Trophoblast cell (in vitro differentiated cells and primary cell): ENCODE data around the gene TFF2.
A peak's percentile ranks its signal among the peaks of the same experiment; 100 is the strongest.

Experiments used
- DNase-seq, 2 donors: peaks; one replicate each; pipeline ENCODE4 v3.0.0-alpha.2; 2016
- H2AFZ ChIP-seq: 2 replicates; pipeline ENCODE4 v1.6.1; 2013; ENCODE audit warnings: low read length, moderate library complexity, mild to moderate bottlenecking; ENCODE audit not compliant: insufficient read depth, poor library complexity
- H2AK5ac ChIP-seq: 2 replicates; pipeline ENCODE4 v1.6.1; 2013; ENCODE audit warnings: mild to moderate bottlenecking, low read length
- H2BK120ac ChIP-seq: 2 replicates; pipeline ENCODE4 v1.6.1; 2013; ENCODE audit warnings: low read length, mild to moderate bottlenecking, moderate library complexity; ENCODE audit not compliant: insufficient read depth, poor library complexity
- H2BK12ac ChIP-seq: 2 replicates; pipeline ENCODE4 v1.6.1; 2013; ENCODE audit warnings: mild to moderate bottlenecking, low read length, moderate library complexity
- H2BK5ac ChIP-seq: 2 replicates; pipeline ENCODE4 v1.6.1; 2013; ENCODE audit warnings: low read length, low read depth, moderate library complexity, mild to moderate bottlenecking; ENCODE audit not compliant: poor library complexity
- H3K14ac ChIP-seq: 2 replicates; pipeline ENCODE4 v1.6.1; 2013; ENCODE audit warnings: mild to moderate bottlenecking, low read length
- H3K18ac ChIP-seq: 2 replicates; pipeline ENCODE4 v1.6.1; 2013; ENCODE audit warnings: mild to moderate bottlenecking, low read length
- H3K23ac ChIP-seq: 2 replicates; pipeline ENCODE4 v1.6.1; 2013; ENCODE audit warnings: low read length
- H3K27ac ChIP-seq: 2 replicates; pipeline ENCODE4 v1.5.1; 2013; ENCODE audit warnings: low read depth, mild to moderate bottlenecking, inconsistent platforms, low read length, moderate library complexity
- H3K27me3 ChIP-seq: 2 replicates; pipeline ENCODE4 v1.6.1; 2013; ENCODE audit warnings: inconsistent platforms, mild to moderate bottlenecking, low read length, moderate library complexity; ENCODE audit not compliant: insufficient read depth
- H3K36me3 ChIP-seq, 2 experiments: 1 replicate in 1 of 2; 2 replicates in 1 of 2; pipeline ENCODE4 v1.6.1; 2013; ENCODE audit warnings: low read length in 2 of 2, mild to moderate bottlenecking in 2 of 2, moderate library complexity in 1 of 2; ENCODE audit not compliant: insufficient read depth in 2 of 2, control insufficient read depth in 1 of 2
- H3K4ac ChIP-seq: 2 replicates; pipeline ENCODE4 v1.6.1; 2013; ENCODE audit warnings: low read depth, mild to moderate bottlenecking, low read length, moderate library complexity
- H3K4me1 ChIP-seq, 2 experiments: 1 replicate in 1 of 2; 2 replicates in 1 of 2; pipeline ENCODE4 v1.6.1; 2013; ENCODE audit warnings: low read length in 2 of 2, mild to moderate bottlenecking in 2 of 2, moderate library complexity in 1 of 2; ENCODE audit not compliant: insufficient read depth in 2 of 2, control insufficient read depth in 1 of 2
- H3K4me2 ChIP-seq: 2 replicates; pipeline ENCODE4 v1.6.1; 2013; ENCODE audit warnings: inconsistent platforms, mild to moderate bottlenecking, low read length, moderate library complexity
- H3K4me3 ChIP-seq: 2 replicates; pipeline ENCODE4 v1.5.1; 2013; ENCODE audit warnings: mild to moderate bottlenecking, low read depth, low read length, inconsistent platforms
- H3K79me1 ChIP-seq: one replicate; pipeline ENCODE4 v1.6.1; 2013; ENCODE audit warnings: low read length
- H3K79me2 ChIP-seq: 2 replicates; pipeline ENCODE4 v1.6.1; 2013; ENCODE audit warnings: low read length, mild to moderate bottlenecking; ENCODE audit not compliant: control insufficient read depth, insufficient read depth, poor library complexity
- H3K9ac ChIP-seq: 2 replicates; pipeline ENCODE4 v1.6.1; 2013; ENCODE audit warnings: mild to moderate bottlenecking, low read length
- H3K9me3 ChIP-seq: 2 replicates; pipeline ENCODE4 v1.6.1; 2013; ENCODE audit warnings: low read depth, mild to moderate bottlenecking, control low read depth, inconsistent platforms, low read length; ENCODE audit not compliant: insufficient read depth
- H4K12ac ChIP-seq: 2 replicates; pipeline ENCODE4 v1.6.1; 2013; ENCODE audit warnings: low read depth, mild to moderate bottlenecking, low read length, moderate library complexity
- H4K8ac ChIP-seq: 2 replicates; pipeline ENCODE4 v1.6.1; 2013; ENCODE audit warnings: low read depth, mild to moderate bottlenecking, low read length, moderate library complexity
- H4K91ac ChIP-seq: one replicate; pipeline ENCODE4 v1.6.1; 2013; ENCODE audit warnings: low read depth, mild to moderate bottlenecking, low read length, moderate library complexity
- whole genome bisulfite sequencing: extraction: QIAGEN DNeasy Blood & Tissue Kit; methylation state at CpG from one replicate; pipeline ENCODE4 v1.1.7; 2013; ENCODE audit warnings: missing lambda C conversion rate; ENCODE audit not compliant: insufficient read length, insufficient coverage; ENCODE audit errors: extremely low coverage; 5-methylcytosine and 5-hydroxymethylcytosine counted together

The TFF2 gene

GRCh38 chr21:42309753-42310213 lies 41.0 kb downstream of the TFF2 start:
- Histone ChIP-seq H3K4ac (no peak overlapping the region), H3K4me1 (no peaks in the 10 kb centered on the region), H3K23ac (no peak overlapping the region), H2BK5ac (no peak overlapping the region), H3K27ac (no peak overlapping the region), H3K9ac (no peak overlapping the region), H4K91ac (no peak overlapping the region), H2AFZ (peak overlapping the region; percentile 50), H3K14ac (no peak overlapping the region), H2BK120ac (no peak overlapping the region), H2AK5ac (no peak overlapping the region), H3K4me3 (no peak overlapping the region), H3K79me2 (no peaks in the 10 kb centered on the region), H3K36me3 (no peaks in the 10 kb centered on the region), H4K8ac (no peak overlapping the region), H2BK12ac (no peak overlapping the region), H3K18ac (no peak overlapping the region), H3K9me3 (peaks cover 4% of the 10 kb centered on the region), H3K4me2 (peak overlapping the region; percentile 15), H4K12ac (no peak overlapping the region), H3K79me1 (no peaks in the 10 kb centered on the region), H3K27me3 (no peaks in the 10 kb centered on the region)
- no CpG with 5 or more reads among the region's 22 CpGs for whole genome bisulfite sequencing
- DNase-seq: peak in 1 of 2 donors; percentile 64

GRCh38 chr21:42308914-42309752 lies 41.7 kb downstream of the TFF2 start:
- no peak overlapping the region for H3K23ac ChIP-seq
- no CpG with 5 or more reads among the region's 23 CpGs for WGBS
- peaks cover 4% of the 10 kb centered on the region for H3K9me3 ChIP-seq
- H2BK12ac ChIP-seq: no peak overlapping the region
- no peaks in the 10 kb centered on the region for H3K79me1 ChIP-seq
- H2BK120ac ChIP-seq: no peak overlapping the region
- no peak overlapping the region for H4K8ac ChIP-seq
- H2AFZ ChIP-seq: no peak overlapping the region
- no peak overlapping the region for H3K4me3 ChIP-seq
- H3K4me2 ChIP-seq: no peak overlapping the region
- H4K91ac ChIP-seq: no peak overlapping the region
- no peak overlapping the region for H3K27ac ChIP-seq
- peak in 1 of 2 donors; percentile 21 for DNase-seq
- H3K4me1 ChIP-seq: no peaks in the 10 kb centered on the region
- H3K14ac ChIP-seq: no peak overlapping the region
- no peak overlapping the region for H4K12ac ChIP-seq
- H3K9ac ChIP-seq: no peak overlapping the region
- H2AK5ac ChIP-seq: no peak overlapping the region
- no peak overlapping the region for H3K18ac ChIP-seq
- H3K79me2 ChIP-seq: no peaks in the 10 kb centered on the region
- no peaks in the 10 kb centered on the region for H3K27me3 ChIP-seq
- H2BK5ac ChIP-seq: no peak overlapping the region
- no peak overlapping the region for H3K4ac ChIP-seq
- H3K36me3 ChIP-seq: no peaks in the 10 kb centered on the region

- H2BK120ac ChIP-seq: no peak overlapping the region
Observed at GRCh38 chr21:42308161-42308913, 42.5 kb downstream of the TFF2 start.

GRCh38 chr21:42307106-42307505 lies 43.7 kb downstream of the TFF2 start:
- no peak overlapping the region for H3K4ac ChIP-seq
- H2BK5ac ChIP-seq: no peak overlapping the region
- no peaks in the 10 kb centered on the region for H3K4me1 ChIP-seq
- no peak overlapping the region for H2BK120ac ChIP-seq
- H3K4me3 ChIP-seq: no peak overlapping the region
- H2AFZ ChIP-seq: no peak overlapping the region
- H2AK5ac ChIP-seq: no peak overlapping the region
- DNase-seq: no peak
- H3K4me2 ChIP-seq: no peak overlapping the region
- no peaks in the 10 kb centered on the region for H3K79me2 ChIP-seq
- no peak overlapping the region for H4K8ac ChIP-seq
- peaks cover 4% of the 10 kb centered on the region for H3K9me3 ChIP-seq
- no peak overlapping the region for H3K23ac ChIP-seq
- no peak overlapping the region for H3K14ac ChIP-seq
- H3K36me3 ChIP-seq: no peaks in the 10 kb centered on the region
- no peak overlapping the region for H4K91ac ChIP-seq
- H3K79me1 ChIP-seq: no peaks in the 10 kb centered on the region
- H3K27ac ChIP-seq: no peak overlapping the region
- no peak overlapping the region for H4K12ac ChIP-seq
- no peaks in the 10 kb centered on the region for H3K27me3 ChIP-seq
- no peak overlapping the region for H2BK12ac ChIP-seq
- WGBS: no CpG with 5 or more reads among the region's 5 CpGs
- no peak overlapping the region for H3K18ac ChIP-seq
- H3K9ac ChIP-seq: no peak overlapping the region

More at GRCh38 chr21:42308161-42308913, 42.5 kb downstream of the TFF2 start:
- Histone ChIP-seq H3K27me3 (no peaks in the 10 kb centered on the region), H2AFZ (no peak overlapping the region), H3K9ac (no peak overlapping the region), H3K4me1 (no peaks in the 10 kb centered on the region), H2AK5ac (no peak overlapping the region), H3K9me3 (peaks cover 4% of the 10 kb centered on the region), H3K23ac (no peak overlapping the region), H3K36me3 (no peaks in the 10 kb centered on the region), H3K4me2 (no peak overlapping the region), H3K4ac (no peak overlapping the region), H3K14ac (no peak overlapping the region), H3K18ac (no peak overlapping the region), H2BK12ac (no peak overlapping the region), H4K12ac (no peak overlapping the region), H4K8ac (no peak overlapping the region), H3K4me3 (no peak overlapping the region), H3K79me1 (no peaks in the 10 kb centered on the region), H2BK5ac (no peak overlapping the region), H3K79me2 (no peaks in the 10 kb centered on the region), H3K27ac (no peak overlapping the region), H4K91ac (no peak overlapping the region)
- WGBS: no CpG with 5 or more reads among the region's 17 CpGs
- no peak for DNase-seq
